Lung microvascular endothelial cell (primary cell): ENCODE measurements around the gene ZNF804A. TPM values are rescaled to one million over a fixed set of nuclear protein-coding genes. Genes with fewer than 3 reads are reported as not detected.
"Not testable (repeated sequence)": the region's sequence is repeated elsewhere in the genome, so short reads cannot be mapped to it uniquely, and the experiment has no call there.

ENCODE experiments used
- DNase-seq, 2 donors: peaks; one replicate each; pipeline versions ENCODE4 v3.0.0 to v3.0.0-alpha.2; 2010; ENCODE audit warnings: low read depth in 2 of 2
- total RNA-seq: library from RNA; depleted of rRNA; stranded (reverse); fragments of >200 nt; gene quantifications from 2 replicates; pipeline ENCODE4 v1.2.1, GENCODE V29; 2014

ZNF804A gene
- total RNA-seq, 1 donor from 2014 or later = not detected

- DNase-seq = no peak
Observed at GRCh38 chr2:184721881-184722280, 123.6 kb downstream of the ZNF804A start.

DNA sequence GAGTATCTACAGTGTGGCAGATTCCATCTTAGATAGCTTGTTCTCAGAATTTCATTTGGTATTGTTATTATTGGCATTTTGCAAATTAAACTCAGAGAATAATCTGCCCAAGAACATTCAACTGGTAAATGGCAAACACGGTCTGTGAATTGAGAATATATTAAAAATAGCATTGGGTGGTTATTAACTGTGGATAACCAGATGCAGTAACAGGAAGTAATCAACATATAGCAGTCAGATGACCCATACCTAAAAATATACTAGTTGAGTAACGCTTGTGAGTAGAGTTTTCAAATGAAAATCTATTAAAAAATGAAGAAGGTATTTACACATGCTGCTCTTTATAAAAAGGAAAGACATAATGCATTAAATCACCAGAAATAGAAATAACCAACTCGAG lies 129.5 kb downstream of the ZNF804A start:
- DNase-seq = no peak

- no peak for DNase-seq
Observed at GRCh38 chr2:184728411-184728810, 130.1 kb downstream of the ZNF804A start.

DNA sequence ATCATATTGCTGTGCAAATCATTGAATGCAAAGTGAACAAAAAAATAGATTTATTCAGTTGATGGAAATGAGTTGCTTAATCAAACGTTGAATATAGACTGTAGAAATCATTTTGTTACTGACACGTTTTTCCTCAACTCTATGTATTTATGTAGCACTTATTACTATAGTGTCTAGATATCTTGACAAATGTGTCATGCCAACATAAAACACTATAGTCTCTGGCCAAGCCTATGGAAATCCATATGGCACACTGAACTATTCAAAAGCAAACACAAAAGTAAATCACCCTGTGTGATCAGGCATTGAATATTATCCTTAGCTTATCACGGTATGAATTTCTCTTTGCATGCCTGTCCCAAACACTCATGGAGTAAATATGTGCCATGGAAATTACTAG lies 131.3 kb downstream of the ZNF804A start:
- DNase-seq = no peak

DNA sequence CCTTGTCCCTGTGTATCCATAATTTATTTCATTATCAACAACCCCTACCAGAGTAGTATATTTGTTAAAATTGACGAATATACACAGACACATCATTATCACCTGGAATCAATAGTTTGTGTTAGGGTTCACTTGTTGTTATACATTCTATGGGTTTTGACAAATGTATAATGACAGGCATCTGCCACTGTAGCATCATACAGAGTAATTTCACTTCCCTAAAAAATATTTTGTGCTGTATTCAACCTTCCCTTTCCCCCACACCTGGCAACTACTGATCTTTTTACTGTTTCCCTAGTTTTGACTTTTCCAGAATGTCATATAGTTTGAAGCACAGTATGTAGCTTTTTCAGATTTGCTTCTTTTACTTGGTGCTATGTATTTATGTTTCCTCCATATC lies 132.0 kb downstream of the ZNF804A start:
- DNase-seq = no peak

GRCh38 chr2:184734338-184734737 lies 136.0 kb downstream of the ZNF804A start:
- DNase-seq = no peak

- no peak for DNase-seq
Observed at GRCh38 chr2:184735611-184736010, 137.3 kb downstream of the ZNF804A start.

DNA sequence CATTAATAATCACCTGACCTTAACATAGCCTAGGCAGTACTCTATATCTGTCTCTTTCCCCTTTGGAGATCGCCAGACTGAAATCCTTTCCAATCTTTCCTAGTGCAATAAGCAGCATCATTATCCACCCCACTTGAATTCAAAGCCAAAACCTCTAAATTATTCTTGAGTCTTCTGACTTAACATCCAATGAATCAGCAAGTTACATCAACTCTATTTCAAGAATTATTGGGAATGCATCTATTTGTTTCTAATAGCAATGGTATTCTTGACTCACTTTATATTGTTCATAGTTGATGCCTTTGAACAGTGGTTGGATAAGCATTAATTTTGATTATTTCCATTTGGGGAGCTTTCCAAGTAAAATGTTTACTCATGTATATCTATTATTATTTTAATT lies 144.8 kb downstream of the ZNF804A start:
- DNase-seq = no peak

- DNase-seq = no peak
Observed at GRCh38 chr2:184756161-184756560, 157.8 kb downstream of the ZNF804A start.

GRCh38 chr2:184756885-184757284 lies 158.6 kb downstream of the ZNF804A start:
- DNase-seq = no peak

DNA sequence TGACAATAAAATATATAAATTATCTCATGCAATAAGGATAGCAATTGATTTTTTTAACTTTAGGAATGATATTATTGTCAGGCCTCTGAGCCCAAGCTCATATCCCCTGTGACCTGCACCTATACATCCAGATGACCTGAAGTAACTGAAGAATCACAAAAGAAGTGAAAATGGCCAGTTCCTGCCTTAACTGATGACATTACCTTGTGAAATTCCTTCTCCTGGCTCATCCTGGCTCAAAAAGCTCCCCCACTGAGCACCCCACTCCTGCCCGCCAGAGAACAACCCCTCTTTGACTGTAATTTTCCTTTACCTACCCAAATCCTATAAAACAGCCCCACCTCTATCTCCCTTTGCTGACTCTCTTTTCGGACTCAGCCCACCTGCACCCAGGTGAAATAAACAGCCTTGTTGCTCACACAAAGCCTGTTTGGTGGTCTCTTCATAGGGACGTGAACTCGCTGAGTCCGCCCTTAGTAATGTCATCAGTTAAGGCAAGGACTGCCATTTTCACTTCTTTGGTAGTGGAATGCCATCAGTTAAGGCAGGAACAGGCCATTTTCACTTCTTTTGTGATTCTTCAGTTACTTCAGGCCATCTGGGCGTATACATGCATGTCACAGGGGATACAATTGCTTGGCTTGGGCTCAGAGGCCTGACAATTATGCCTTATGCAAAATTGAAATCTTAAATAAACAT lies 161.4 kb downstream of the ZNF804A start:
- not testable (repeated sequence) for DNase-seq

DNA sequence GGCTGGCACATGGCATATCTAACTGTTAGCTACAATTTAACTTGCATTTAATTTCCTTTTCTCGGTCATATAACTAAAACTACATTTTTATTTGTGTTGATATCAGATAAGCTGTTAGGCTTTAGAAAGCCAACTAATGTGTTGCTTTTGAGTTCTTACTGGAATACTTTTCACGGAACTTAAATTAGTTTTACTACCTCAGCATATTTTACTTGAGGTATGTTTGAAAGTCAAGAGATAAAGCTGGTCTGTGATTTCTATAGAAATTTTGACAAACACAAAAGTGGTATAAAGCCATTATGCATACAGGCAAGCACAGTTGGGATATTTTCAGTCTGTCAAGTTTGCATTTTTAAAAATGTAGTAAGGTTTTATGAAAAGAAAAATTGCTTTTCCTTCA lies 162.6 kb downstream of the ZNF804A start:
- no peak for DNase-seq

GRCh38 chr2:184765112-184765895 lies 167.0 kb downstream of the ZNF804A start:
- no peak for DNase-seq

GRCh38 chr2:184767059-184767458 lies 168.7 kb downstream of the ZNF804A start:
- no peak for DNase-seq

DNA sequence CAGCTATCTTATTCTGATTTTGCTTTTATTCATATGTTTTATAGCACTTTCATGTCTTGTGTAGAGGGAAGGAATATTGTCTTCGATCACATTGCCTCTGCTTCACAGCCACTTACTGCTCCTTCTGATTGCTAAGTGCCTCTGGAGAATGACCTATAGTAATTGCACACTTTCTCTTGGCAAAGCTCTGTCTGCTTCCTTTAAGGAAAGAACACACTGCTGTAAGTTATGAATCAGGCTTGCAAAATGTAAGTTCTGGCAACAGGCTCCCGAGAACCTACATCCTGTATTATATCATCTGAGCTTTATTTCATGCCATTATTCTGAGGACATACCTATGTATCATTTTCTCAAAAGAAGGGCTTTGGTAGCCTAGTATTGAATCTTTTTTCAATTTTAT lies 170.7 kb downstream of the ZNF804A start:
- DNase-seq = no peak

DNA sequence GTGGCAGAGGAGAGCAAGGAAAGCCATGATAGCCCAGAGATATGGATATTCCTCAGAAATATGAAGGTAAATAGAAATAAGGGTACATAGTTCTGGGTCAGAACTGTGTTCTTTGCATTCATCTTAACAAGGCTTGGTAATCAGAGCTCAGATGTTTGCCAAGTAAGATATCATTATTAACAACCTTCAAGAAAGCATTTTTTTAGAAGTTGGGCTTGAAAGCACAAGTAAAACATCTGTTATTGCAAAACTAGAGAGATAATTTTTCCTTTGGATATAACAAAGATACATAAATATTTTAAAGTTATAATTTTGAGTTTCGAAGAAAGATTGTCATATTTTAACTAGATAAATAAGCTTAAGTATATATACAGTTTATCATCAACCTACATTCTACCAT lies 171.4 kb downstream of the ZNF804A start:
- DNase-seq = no peak

- DNase-seq = no peak
Observed at GRCh38 chr2:184779777-184780176, 181.4 kb downstream of the ZNF804A start.

GRCh38 chr2:184780384-184780783 lies 182.1 kb downstream of the ZNF804A start:
- DNase-seq = no peak

DNA sequence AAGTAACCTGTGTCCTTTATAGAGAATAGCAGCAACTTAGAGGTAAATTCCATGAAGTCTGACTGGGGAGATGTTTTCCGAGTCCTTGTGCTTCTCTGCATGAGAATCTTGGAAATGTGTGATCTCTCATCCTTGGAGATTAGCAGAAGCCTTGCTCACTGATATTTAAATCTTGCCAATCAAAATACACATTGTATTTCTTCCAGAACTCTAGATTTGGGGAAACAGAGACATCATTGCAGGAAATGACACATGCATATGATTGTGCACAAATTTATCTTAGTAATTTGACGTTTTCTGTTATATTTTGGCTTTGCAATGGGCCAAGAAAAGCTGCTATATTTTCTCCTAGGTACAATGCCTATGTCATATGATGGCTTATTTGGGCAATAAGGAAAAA lies 182.6 kb downstream of the ZNF804A start:
- no peak for DNase-seq

DNA sequence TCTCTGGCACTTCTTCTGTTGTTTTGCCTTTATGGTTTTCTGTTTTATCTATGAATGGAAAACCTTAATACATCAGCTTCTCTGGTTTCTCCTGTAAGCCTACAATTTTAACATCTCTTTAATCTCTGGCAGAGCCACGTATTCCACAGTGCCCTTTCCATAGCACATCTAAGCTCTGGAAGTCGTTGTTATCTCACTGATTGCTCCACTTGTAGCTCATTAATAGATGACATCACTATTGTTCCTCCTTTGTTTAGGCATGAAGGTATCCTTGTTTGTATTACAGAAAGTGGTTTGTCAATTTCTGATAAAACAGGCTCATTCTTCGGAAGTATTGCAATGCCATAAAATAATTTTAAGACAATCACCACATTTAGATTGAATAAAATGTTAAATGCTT lies 185.2 kb downstream of the ZNF804A start:
- DNase-seq = no peak

DNA sequence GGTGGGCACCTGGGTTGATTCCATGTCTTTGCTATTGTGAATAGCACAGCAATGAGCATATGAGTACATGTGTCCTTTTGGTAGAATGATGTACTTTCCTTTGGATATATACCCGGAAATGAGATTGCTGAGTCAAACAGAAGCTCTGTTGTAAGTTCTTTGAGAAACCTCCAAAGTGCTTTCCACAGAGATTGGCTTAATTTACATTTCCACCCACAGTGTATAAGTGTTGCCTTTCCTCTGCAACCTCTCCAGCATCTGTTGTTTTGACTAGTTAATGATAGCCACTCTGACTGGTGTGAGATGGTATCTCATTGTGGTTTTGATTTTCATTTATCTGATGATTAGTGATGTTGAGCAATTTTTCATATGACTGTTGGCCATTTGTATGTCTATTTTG lies 194.8 kb downstream of the ZNF804A start:
- DNase-seq = no peak

DNA sequence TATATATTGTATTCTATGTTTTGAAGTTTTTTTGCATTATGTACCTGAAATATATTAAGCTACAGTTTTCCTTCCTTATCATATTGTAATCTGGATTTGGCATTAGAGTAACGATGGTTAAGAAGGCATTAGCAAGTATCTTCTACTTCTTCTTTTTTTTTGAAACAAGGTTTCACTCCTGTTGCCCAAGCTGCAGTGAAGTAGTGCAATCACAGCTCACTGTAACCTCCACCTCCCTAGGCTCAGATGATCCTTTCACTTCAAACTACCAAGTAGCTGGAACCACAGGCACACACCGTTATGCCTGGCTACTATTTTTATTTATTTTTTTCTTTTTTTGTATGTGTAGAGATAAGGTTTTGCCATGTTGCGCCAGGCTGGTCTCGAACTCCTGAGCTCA lies 201.1 kb downstream of the ZNF804A start:
- DNase-seq = no peak

DNA sequence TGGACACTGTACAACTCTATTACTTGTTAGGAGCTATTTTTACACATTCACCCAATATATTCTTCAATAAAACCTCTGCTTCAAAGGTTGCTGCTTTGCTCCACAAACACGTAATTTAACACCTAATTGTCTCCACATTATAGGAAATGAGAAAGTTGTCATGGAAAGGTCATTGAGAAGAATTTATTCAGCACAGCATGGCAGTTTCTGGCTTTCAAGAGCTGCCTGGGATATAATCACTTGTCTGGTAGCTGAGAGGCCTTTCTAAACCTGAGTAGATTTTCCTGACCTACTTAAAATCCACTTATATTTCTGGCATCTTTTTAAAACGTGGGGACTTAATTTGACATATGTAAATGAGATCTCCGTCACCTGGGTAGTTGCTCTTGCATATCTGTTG lies 216.1 kb downstream of the ZNF804A start:
- no peak for DNase-seq
